NCI-H774 (cell line): Measurements from ENCODE around the gene MAML2.

Experiments used
- DNase-seq: peaks from one replicate; lab custom pipeline; 2025; lab: John Stamatoyannopoulos, UW

The MAML2 gene

DNA sequence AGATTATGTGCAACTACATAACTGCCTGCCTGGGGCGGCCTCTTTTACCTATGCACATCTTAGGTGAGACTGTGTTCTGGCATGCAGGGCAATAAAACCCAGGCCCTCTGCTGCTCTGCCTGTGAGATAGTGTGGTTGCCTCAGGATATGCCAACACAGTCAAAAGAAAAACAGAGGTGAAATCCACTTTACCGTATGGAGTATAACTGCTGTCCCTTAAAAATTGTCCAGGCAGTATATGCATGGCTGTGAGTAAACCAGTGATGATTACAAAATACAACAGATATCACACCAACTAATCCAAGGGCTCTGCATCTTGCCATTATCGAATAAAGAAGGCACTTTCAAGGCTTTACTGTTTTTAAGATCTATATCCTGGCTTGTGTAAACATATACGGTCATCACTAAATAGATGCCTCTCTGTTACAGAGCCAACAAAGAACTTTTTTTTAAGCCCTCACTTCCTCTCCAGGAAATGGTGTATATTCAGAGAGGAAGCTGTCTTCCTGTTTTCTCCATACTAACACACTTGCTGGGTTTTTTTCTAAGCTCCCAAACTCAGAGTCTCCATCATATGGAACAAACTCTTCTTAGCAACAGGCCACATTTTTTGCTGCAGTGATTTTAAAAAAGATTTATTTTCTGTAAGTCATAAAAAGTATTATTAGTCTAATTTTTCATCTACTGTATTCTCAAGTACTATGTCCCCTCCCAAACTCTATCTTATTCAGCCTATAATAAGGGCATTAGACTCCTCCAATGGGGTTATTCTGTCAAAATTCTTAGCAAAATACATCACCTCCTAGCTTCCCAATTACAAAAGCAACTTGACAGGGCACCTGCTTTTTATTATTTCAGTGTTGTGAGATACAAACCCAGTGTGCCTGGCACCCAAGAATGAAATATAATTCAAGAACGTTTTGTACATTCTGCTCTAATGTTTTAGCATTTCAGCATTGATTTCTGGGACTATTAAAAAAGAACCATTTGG is 135.2 kb downstream of the MAML2 start:
- DNase-seq = no peak

DNA sequence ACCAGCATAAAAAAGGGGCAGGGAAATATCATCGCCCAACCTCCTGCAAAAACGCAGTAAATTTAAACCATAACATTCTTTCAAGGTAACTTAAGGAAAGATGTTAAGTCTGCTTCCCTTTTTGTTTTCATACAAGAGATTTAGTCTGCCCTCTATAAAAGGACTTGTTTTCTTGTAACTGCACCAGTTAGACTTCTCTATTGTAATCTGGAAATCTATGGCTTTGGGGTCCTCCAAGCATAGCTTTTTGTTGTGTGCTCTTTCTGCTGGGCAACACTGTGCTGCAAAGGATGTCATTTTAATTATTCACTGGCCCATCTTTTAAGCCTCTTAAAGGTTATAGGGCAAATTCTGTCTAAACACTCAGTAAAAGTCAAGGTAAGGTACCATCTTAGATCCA is 136.0 kb downstream of the MAML2 start:
- no peak for DNase-seq

DNA sequence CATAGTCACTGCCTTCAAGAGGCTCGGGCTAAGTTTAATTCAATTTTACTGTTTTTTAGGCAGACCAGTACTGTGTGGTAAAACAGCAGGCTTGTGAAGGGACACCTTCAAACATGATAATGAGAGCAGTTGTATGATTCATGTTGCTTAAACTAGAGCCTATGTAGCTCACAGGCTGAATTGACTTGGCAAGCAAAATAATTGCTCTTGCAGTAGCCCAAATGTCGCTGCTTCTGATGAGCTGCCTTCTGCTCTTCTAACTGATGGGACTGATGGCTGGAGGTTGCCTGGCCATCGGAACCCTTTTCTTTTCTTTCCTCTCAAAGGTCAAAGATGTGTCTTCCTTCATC is 137.6 kb downstream of the MAML2 start:
- DNase-seq = no peak

DNA sequence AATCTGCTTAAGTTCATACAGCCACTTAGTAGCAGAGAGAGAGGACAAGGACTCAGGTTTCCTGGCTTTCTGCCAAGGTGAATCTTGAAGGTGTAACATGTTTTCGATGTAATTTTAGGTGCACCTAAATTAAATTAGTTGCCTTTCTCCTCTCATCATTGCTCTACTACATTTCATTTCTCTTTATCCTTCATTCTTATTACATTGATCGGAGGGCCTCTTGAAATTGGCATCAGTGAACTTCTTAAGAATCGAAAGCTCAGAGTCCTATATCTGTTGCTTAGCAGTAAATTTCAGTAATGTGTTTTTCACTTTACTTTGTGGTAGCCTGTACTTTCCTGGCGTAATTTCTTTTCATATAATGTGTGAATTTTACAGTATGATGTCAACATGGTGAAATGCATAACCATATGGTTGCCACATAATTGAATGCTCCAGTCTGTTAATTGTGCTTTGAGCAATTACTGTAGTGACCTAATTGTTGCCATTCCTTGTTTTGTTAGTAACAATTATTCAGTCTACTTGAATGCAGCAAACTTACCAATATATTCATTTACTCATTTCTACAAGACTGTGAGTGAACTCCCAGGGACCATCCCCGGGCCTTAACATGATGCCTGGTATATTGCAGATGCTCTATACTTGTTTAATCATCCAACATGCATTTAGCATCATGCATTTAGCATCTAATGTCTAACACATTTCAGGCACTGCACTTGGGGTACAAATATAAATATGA is 138.1 kb downstream of the MAML2 start:
- no peak for DNase-seq

DNA sequence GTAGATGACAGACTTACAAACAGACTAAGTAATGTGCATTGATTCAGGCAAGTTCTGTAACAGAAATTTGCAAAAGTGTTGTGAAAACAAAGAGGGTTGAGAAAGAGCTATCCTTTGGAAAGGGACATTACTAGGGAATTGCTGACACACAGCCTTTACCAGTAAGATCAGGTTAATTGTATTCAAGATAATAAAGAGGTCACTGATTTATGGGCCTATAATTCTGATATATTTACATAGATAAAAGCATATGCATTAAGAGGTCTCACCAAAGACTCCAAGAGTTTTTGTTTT is 138.7 kb downstream of the MAML2 start:
- DNase-seq = no peak

DNA sequence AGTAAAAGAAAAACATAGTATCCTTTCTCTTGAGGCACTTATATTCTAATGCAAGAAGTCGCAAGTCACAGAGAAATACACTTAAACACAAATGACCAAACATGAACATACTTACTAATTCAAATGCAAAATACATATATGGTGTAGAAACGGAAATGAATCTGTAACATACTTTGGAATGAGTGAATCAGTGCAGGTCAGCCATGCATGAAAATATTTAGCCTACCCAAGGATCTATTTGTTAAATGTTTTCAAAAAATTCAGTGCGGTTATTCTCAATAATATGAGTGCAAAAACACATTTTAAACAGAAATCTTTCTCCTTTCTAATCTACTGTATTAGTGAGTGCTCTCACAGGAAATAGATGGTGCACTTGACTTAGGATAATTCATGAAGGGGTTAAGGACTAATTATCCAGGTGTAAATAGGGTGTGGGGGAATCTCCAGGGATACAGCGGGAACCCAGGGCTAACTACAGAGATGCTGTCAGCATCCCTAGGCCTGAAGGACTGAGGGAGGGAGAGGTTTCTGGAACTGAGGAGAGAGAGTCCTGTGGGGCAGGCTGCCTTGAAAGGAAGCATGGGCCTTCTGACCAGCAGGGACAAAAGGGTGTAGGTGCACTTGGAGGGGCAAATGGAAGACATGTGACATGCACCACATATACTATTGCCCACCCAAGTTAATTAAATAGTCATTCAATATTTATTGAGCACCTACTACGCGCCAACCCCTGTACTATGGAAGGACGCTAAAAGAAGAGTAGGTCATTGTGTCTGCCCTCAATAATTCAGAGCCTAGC is 139.2 kb downstream of the MAML2 start:
- DNase-seq = no peak

DNA sequence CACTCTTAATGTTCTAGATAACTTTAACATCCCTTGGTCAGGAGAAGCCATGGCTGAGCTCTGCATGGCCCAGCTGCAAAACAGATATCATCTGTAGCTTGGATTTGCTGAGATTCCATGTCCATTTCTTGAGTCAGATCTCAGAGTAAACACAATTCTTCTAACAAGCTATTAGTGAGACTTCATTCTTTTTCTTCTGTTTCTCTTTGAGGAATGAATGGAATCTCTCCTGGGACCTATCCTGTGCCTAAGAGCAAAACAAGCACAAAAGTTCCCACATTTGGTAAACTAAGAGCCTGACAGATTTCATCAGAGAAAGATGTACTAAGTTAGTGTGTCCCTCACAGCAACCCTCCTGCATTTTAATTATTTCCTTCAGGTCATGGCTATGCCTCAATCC is 142.8 kb downstream of the MAML2 start:
- DNase-seq = no peak

DNA sequence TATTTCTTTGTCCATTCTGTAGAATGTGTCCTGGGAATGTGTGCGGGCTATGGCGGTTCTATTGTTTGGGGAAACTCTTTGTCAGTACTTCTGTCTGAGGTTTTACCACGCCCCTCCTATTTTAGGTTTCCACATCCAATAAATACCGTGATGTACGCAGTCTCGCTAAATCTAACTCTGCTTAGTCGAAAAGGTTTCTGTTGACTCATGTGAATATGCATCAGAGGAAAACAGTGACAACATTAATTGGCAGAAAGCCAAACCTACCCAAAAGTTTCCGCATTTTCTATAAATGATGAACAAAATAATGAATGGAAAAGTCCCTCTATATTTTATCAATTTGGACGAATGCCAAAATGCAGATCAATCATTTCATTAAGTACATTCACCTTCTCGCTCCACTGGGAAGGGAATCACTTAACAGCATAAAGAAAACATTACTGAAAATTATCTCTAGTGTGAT is 143.4 kb downstream of the MAML2 start:
- DNase-seq = no peak

DNA sequence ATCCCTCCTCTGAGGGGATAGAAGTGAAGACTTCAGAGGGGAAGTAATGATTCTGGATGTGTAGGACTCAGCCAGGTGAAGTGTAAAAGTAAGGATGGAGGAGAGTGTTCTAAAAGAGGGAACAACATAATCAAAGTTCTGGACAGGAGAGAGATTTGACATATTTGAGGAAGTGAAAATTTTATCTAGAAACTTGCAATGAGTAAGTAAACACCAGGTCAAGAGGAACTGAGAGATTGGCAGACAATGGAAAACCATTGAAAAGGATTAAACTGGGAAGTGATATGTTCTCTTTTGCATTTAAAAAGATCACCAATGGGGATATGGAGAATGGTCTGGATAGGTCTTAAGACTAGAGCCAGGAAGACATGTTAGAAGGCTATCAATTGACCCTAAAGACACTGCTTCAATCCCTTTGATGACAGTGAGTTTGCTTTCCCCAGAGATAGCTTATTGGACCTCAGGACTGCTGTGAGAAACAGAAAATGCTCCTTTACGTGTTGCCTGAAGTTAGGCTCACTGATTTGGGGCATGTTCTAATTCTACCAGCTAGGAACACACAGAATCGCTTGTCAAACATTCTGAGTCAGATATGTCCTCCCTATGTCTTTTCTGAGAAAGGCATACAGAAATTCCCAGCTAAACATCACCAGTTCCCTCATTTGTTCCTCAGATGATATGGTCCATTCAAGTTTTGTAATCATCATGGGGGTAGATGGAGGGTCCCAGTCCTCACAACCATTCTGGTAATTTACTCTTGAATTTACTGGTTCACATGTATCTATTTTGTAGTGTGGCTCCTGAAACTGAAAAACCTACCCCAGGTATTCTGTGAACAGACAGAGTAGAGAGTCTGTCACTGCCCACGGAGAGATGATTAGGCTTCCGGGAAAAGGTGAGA is 144.9 kb downstream of the MAML2 start:
- no peak for DNase-seq

DNA sequence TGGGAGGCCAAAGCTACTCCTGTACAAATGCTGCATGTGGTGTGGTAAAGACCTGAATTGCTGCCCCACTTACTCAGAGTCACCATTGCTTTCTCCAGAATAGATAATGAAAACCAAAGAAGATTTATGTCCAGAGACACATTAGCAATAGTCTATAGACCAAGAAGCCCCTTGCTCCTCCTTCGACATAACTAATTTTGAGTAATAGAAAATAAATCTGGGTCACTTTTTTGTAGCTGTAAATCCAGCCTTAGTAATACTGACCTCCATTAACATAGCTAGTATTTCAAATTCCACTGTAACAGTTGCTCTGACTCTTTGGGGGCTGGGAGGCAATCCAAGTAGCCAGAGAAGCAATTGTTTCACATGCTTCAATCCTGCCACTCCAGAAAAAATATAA is 145.9 kb downstream of the MAML2 start:
- no peak for DNase-seq

DNA sequence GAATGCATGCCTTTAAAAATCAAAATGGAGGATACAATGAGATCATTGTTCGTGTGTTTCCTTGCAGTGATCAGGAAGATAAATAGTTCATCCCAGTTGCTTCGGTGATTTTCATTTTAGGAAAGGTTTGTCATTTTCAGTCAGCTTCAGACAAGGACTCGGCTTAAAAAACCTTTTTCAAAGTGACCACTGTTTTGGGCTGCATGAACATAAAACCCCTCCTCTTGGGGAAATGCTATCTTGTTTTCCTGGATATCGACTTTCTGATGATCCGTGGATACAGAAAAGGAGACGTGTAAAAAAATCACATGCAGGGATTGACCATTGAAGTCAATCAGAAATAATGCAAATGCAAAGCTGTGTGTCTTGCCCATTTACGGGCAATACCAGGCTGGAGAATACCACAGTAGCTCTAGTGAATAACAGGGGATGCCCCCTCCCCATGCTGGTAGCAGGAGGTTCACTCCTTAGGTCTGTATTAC is 146.8 kb downstream of the MAML2 start:
- no peak for DNase-seq

DNA sequence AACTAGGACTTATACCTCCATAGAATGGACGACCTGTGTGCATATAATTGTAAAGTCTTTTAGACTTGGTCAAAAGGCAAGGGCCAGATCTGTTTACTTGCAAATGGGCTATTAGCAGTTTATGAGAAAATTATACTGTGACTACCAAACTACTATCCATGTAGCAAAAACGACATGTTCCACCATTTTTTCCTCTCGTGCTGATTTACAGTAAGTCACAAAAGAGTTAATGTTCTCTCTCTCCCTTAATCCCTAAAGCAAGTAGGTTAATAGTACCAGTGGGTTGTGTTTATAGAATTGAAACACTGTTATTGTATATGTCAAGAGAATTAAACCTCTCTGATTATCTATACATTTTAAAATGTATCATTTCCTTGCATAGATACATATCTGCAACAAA is 147.3 kb downstream of the MAML2 start:
- DNase-seq = no peak

DNA sequence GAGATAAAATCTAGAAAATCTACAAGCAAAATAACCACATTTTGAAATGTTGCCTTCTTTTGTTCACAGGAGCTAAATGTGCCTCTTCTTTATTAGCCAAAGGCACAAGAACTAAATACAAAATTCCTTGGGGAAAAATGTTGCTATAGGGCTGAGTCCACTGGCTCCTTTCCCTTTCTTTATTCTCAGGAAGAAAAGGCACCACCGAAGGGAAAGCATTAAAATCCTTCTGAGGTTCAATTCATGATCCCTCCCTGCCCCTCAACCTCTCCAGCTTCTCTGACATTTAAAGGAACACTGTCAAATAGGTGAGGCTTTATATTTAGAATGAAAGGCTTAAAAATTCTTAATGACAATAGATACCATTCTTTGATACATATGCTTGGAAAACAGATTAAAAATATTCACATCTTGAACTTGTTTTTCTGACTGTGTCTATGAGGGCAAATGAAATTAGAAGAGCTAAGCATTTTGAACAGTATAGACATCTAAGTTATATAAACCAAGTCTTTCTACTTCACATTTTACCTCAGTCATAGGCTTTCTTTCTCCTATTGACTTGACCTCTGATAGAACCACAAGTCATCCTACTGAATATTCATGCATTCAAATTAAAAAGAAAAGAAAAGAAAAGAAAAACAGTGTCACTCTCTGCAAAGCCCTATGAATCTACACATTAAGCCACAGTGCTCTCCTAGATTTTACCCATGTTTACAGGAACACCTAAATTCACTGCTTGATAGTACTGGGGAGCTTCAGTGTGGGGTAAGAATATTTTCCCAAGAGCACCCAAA is 148.2 kb downstream of the MAML2 start:
- DNase-seq = no peak

DNA sequence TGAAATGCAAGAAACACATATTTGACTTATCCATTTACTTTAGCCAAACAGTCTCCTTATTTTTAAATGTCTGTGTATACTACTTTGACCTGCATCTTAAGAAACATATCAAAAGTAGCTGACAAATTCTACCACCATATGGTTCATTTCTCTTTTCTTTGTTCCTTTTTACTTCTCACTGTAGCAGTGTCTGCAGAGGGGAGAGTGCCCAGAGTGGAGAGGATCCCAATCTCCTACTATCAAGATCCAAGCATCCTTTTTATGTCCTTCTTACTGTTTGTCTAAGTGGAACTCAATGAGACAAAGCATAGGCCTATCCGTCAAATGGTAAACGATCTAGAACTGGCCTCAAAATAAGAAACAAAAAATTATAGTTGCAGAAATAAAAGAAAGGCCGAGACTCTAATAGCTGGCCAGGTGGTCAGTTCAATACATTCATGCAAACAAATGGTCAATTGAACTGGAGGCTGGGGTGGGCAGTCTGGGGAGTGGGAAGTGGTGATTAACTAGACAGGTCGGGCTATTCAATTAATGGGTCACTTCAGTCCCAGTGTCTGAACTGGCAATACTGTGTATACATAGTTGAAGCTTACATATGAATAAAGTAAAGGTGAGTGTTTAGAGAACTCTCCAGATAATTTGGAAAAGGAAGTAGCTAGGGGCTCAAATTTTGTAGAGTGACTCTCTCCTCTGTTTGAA is 149.1 kb downstream of the MAML2 start:
- no peak for DNase-seq

DNA sequence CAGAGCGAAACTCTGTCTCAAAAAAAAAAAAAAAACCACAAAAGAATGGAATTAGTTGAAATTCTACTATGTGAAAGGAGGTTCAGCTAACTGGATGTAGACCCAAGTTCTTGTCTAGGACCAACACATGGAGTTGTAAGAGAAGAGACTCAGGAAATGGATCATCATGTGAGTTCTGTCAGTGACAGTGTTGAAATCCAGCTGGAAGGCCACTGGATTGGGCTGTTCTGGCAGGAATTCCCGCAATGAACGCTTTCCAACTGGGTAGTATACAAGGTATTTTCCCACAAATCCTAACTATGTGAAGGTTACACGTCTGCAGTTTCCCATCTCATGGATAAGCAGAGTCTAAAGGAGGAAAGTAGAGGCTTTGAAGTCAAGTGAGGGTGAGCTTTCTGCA is 151.2 kb downstream of the MAML2 start:
- DNase-seq = no peak

DNA sequence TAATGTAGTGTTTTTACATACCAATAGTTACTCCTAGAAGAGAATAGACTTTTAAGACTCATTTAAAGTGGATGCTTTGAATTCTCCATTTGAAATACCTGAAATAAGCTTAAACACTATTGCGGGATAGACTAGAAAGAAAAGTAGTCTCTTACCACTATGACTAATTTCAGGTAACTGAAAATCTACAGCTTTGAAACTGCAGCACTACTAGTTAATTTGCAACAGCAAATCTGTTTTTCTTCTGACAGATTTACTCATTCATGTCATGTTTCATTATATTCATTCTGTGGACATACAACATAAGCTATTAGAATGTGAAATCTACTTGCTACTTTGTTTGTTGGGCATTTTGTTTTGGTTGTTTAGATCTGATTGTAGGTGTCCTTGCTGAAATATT is 153.6 kb downstream of the MAML2 start:
- no peak for DNase-seq

DNA sequence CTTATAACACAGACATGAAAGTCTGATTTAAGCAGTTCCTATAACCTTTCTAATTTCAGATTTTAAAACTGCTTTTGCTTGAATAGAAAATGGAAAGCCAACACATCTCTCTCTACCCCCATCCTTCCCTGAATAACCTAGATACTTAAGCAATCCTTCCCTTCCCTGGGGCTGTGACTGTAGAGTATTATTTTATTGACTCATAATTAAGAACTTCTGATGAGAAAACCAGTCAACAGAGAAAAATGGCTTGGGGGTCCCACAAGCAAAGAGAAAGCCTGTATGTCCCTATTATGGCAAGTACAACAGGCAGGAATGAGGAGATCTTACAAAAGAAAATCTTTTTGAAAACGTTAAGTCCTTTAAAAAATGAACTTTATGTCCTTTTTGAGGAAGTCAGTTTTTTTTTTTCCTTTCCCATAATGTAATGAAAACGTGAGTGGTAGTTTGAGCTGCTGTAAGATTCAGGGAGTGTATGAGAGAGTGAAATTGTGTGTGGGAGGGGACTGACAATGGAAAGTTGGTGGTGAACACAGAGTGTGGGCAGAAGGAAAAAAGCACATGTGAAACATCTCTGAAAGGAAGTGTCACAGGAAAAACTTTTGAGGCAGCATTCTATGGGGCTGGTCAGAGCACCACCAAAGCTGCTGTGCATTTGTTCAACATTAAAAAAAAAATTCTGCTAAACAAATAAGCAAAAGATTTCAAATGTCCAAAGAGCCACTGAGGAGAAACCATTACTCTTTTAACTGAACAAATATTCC is 154.6 kb downstream of the MAML2 start:
- DNase-seq = no peak

DNA sequence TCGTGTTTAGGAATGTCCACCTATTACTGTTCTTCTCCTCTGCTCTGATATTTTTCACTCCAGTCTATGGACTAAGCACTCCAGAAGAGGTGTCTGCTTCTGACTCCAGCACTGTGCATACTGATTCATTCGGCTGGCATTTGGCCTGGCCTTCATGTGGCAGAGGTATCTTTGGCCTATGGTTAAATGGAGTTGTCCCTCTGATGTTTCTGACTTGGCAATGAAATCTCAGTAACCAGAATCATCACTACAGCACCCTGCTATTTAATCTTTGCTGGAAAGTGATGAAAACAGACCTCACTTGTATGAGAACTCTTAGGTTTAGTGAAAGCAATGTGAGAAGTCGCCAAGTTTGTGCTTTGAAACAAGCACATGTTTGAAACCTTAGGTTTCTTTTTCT is 155.2 kb downstream of the MAML2 start:
- no peak for DNase-seq

DNA sequence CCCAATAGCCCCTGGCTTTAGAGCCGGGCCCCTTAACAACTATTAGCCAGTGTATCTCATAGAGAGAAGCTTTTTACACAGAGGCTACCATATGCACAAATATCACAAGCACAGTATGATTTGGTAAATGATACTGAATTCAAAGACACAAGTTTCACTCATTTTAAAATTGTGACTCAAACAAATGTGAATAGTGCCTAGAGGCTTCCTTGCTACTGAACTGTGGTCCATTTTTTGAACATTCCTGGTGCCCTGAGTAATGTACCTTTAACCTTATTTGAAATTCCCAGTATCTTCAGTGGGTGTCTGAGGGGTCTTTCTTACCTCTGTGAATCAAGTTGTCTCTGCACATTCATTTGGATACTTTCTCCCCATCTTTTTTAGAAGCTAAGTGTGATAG is 156.2 kb downstream of the MAML2 start:
- no peak for DNase-seq
